Naive thymus-derived CD8-positive, alpha-beta T cell (primary cell): ENCODE measurements around the gene DSTYK. TPM values are rescaled to one million over a fixed set of nuclear protein-coding genes. Genes with fewer than 3 reads are reported as not detected.

Source experiments
- ATAC-seq, 2 donors: fragments of 150-1000 bp; cut with Tn5 transposase in 1 of 2; sonication (Bioruptor Pico), chemical (Tn5 transposase) in 1 of 2; 1 replicate in 1 of 2; 2 replicates in 1 of 2; pipeline ENCODE4 v1.10.0; 2021; ENCODE audit warnings: mild to moderate bottlenecking in 2 of 2, moderate library complexity in 2 of 2
- POLR2A ChIA-PET: fragments of 350-600 bp; sonication (Branson Sonifier 250); formaldehyde crosslinking; loops from one replicate; lab custom pipeline; 2021; ENCODE audit warnings: antibody characterized with exemption; lab: Charles Lee
- DNase-seq, 10 donors: peaks; one replicate each; pipeline versions ENCODE4 v3.0.0 to v3.0.0-alpha.2; 2020 to 2022
- H3K27ac Mint-ChIP-seq, 10 donors: one replicate each; pipeline ENCODE4 v1.8.0; 2020 to 2022; ENCODE audit warnings: mild to moderate bottlenecking in 10 of 10, mixed read lengths in 10 of 10, moderate library complexity in 4 of 10, inconsistent platforms in 1 of 10
- H3K27me3 Mint-ChIP-seq, 5 donors: one replicate each; pipeline ENCODE4 v1.8.0; 2021 to 2022; ENCODE audit warnings: mixed read lengths in 5 of 5
- H3K36me3 Mint-ChIP-seq, 3 donors: one replicate each; pipeline ENCODE4 v1.8.0; 2020 to 2022; ENCODE audit warnings: mixed read lengths in 3 of 3, mild to moderate bottlenecking in 2 of 3, inconsistent platforms in 1 of 3
- H3K4me1 Mint-ChIP-seq, 4 donors: one replicate each; pipeline ENCODE4 v1.8.0; 2021 to 2022; ENCODE audit warnings: mixed read lengths in 4 of 4
- H3K4me3 Mint-ChIP-seq, 10 donors: one replicate each; pipeline ENCODE4 v1.8.0; 2020 to 2022; ENCODE audit warnings: mild to moderate bottlenecking in 10 of 10, mixed read lengths in 10 of 10, moderate library complexity in 6 of 10, inconsistent platforms in 1 of 10
- H3K9me3 Mint-ChIP-seq, 9 donors: one replicate each; pipeline ENCODE4 v1.8.0; 2020 to 2022; ENCODE audit warnings: mixed read lengths in 9 of 9, mild to moderate bottlenecking in 3 of 9, inconsistent platforms in 1 of 9, moderate library complexity in 1 of 9
- polyA plus RNA-seq, 3 donors: library from polyadenylated mRNA; unstranded; fragments of 300-500 nt; fragmentation: Illumina TruSeq; gene quantifications; one replicate each; pipeline ENCODE4 v1.2.3, GENCODE V29; 2021
- total RNA-seq, 8 experiments: library from RNA in 2 of 8; stranded (reverse) in 2 of 8; gene quantifications; one replicate each; pipeline ENCODE4 v1.2.3 and lab custom pipeline; 2021 to 2026

The DSTYK gene
- total and polyA plus RNA-seq, 5 experiments from 2014 or later = 5.2 to 17.5 (median 8.6) TPM

GRCh38 chr1:205102404-205102803 lies 109.1 kb downstream of the DSTYK start:
- no peaks in the 10 kb centered on the region for H3K9me3 Mint-ChIP-seq
- H3K36me3 Mint-ChIP-seq = peaks cover 24 to 99% (median 45%) of the 10 kb centered on the region in 3 donors
- DNase-seq = no peak
- POLR2A ChIA-PET = no interaction called here
- H3K27ac Mint-ChIP-seq = peak overlapping the region in 2 of 10 donors; percentile 6 to 22
- no peaks in the 10 kb centered on the region for H3K27me3 Mint-ChIP-seq
- ATAC-seq = no peak
- no peak overlapping the region for H3K4me3 Mint-ChIP-seq
- H3K4me1 Mint-ChIP-seq = peaks cover 0 to 7% (median 4%) of the 10 kb centered on the region in 4 donors

- peaks cover 25 to 96% (median 38%) of the 10 kb centered on the region in 3 donors for H3K36me3 Mint-ChIP-seq
- peaks cover 0 to 1% (median 0%) of the 10 kb centered on the region in 4 donors for H3K4me1 Mint-ChIP-seq
- H3K4me3 Mint-ChIP-seq = no peak overlapping the region
- POLR2A ChIA-PET = no interaction called here
- H3K27ac Mint-ChIP-seq = no peak overlapping the region
- ATAC-seq = no peak
- DNase-seq = no peak
- H3K27me3 Mint-ChIP-seq = no peaks in the 10 kb centered on the region
- no peaks in the 10 kb centered on the region for H3K9me3 Mint-ChIP-seq
Observed at GRCh38 chr1:205098242-205098641, 113.3 kb downstream of the DSTYK start.

GRCh38 chr1:205095422-205095821 lies 116.1 kb downstream of the DSTYK start:
- DNase-seq = no peak
- H3K4me1 Mint-ChIP-seq = peaks cover 0 to 4% (median 0%) of the 10 kb centered on the region in 4 donors
- ATAC-seq = no peak
- H3K4me3 Mint-ChIP-seq = no peak overlapping the region
- peak overlapping the region in 4 of 10 donors; percentile 33 to 86 (median 48) for H3K27ac Mint-ChIP-seq
- POLR2A ChIA-PET = no interaction called here
- no peaks in the 10 kb centered on the region for H3K9me3 Mint-ChIP-seq
- no peaks in the 10 kb centered on the region for H3K27me3 Mint-ChIP-seq
- peaks cover 25 to 96% (median 25%) of the 10 kb centered on the region in 3 donors for H3K36me3 Mint-ChIP-seq

Other genes with a start within 250 kb of the DSTYK start
- gene CNTN2, start 168.5 kb downstream of the DSTYK start, total RNA-seq = not detected
- not detected for gene CNTN2, start 168.5 kb downstream of the DSTYK start, polyA plus RNA-seq
- gene TMEM81, start 127.2 kb downstream of the DSTYK start, total RNA-seq = 1 to 10 TPM; 5.3 to 5.7 TPM
- under 1 TPM; 0.57 to 0.90 (median 0.73) TPM for gene TMEM81, start 127.2 kb downstream of the DSTYK start, polyA plus RNA-seq
- gene RBBP5, start 89.7 kb downstream of the DSTYK start, total RNA-seq = 10 to 100 TPM; 28.0 to 31.5 TPM
- 10 to 100 TPM; 20.4 to 23.2 (median 22.5) TPM for gene RBBP5, start 89.7 kb downstream of the DSTYK start, polyA plus RNA-seq
- gene TMCC2, start 16.2 kb upstream of the DSTYK start, total RNA-seq = 1 to 10 TPM; 3.9 to 4.7 TPM
- gene TMCC2, start 16.2 kb upstream of the DSTYK start, polyA plus RNA-seq = 1 to 10 TPM in 1 of 3 donors, under 1 TPM in 2; 0.37 to 2.0 (median 0.40) TPM
- gene NUAK2, start 110.0 kb upstream of the DSTYK start, total RNA-seq = 10 to 100 TPM; 46.9 to 47.9 TPM
- gene NUAK2, start 110.0 kb upstream of the DSTYK start, polyA plus RNA-seq = 10 to 100 TPM; 14.3 to 73.6 (median 34.0) TPM
- gene KLHDC8A, start 145.2 kb upstream of the DSTYK start, total RNA-seq = not detected
- not detected for gene KLHDC8A, start 145.2 kb upstream of the DSTYK start, polyA plus RNA-seq
- not detected for gene LEMD1, start 210.4 kb upstream of the DSTYK start, total RNA-seq
- not detected for gene LEMD1, start 210.4 kb upstream of the DSTYK start, polyA plus RNA-seq
- gene BLACAT1, start 244.3 kb upstream of the DSTYK start, total RNA-seq = under 1 TPM; 0.11 to 0.31 TPM
- gene BLACAT1, start 244.3 kb upstream of the DSTYK start, polyA plus RNA-seq = not detected